ENCODE results near the gene CALB2.

CALB2 gene

DNA sequence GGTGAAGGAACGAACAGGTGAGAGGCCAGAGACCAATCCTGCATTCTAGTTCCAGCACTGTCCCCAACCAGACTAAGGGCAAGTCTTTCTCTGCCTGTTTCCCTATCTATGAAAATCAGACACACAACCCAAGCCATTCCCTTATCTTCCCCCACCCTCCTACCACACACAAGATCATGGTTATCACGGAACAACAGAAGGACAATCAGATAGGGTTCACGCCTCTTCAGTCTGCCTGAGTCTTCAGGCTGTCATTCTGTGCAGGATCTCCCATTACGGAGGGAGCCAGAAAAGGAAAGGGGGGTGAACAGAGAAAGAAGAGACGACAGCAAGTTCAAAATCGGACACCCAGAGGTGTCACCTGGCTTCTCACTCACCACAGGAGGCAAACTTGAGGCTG, 72.2 kb downstream of the CALB2 start:
- H4K20me1 ChIP-seq (ENCODE audit: insufficient read depth) = no peaks in the 10 kb centered on the region
- TF ChIP-seq, protein P1, sequence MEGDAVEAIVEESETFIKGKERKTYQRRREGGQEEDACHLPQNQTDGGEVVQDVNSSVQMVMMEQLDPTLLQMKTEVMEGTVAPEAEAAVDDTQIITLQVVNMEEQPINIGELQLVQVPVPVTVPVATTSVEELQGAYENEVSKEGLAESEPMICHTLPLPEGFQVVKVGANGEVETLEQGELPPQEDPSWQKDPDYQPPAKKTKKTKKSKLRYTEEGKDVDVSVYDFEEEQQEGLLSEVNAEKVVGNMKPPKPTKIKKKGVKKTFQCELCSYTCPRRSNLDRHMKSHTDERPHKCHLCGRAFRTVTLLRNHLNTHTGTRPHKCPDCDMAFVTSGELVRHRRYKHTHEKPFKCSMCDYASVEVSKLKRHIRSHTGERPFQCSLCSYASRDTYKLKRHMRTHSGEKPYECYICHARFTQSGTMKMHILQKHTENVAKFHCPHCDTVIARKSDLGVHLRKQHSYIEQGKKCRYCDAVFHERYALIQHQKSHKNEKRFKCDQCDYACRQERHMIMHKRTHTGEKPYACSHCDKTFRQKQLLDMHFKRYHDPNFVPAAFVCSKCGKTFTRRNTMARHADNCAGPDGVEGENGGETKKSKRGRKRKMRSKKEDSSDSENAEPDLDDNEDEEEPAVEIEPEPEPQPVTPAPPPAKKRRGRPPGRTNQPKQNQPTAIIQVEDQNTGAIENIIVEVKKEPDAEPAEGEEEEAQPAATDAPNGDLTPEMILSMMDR (conservative IDR thresholded peaks at IDR 0.05; ENCODE audit: low read depth, low read length) = no peak
- no peak overlapping the region for H3K9ac ChIP-seq
- no peaks in the 10 kb centered on the region for H3K79me2 ChIP-seq (ENCODE audit: insufficient read depth, low read depth)
- H3K4me3 ChIP-seq (IDR thresholded peaks at IDR 0.05; ENCODE audit: insufficient read depth, low read depth, low read length) = no peak overlapping the region
- no peak overlapping the region for H3K27ac ChIP-seq
- no peaks in the 10 kb centered on the region for H3K36me3 ChIP-seq (ENCODE audit: insufficient read depth)
- H3K4me2 ChIP-seq = no peak overlapping the region
- H2AFZ ChIP-seq (ENCODE audit: low read depth) = no peak overlapping the region
- no peaks in the 10 kb centered on the region for H3K27me3 ChIP-seq (ENCODE audit: insufficient read depth, low read depth)
- no peaks in the 10 kb centered on the region for H3K4me1 ChIP-seq (ENCODE audit: low read depth, poor library complexity, severe bottlenecking)

DNA sequence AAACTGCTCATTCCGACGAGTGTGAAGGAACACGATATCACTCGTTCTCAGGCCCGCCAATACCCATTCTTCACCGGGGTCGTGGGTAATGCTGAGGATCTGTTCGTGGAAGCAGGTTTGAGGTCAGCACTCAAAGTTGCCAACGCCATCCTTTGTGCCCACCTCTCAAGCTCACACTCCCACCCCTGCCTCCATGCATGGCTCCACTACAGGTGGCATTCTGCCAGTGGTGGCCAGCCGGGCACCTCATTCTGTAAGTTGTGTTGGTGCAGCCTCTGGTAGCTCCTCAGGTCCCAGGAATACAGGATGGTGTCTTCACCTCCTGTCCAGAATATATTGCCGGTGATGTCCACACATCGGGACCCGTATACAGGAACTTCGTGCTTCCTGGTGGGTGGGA, 72.7 kb downstream of the CALB2 start:
- Histone ChIP-seq H3K27ac (no peak overlapping the region), H3K4me2 (no peak overlapping the region), H3K4me1 (ENCODE audit: low read depth, poor library complexity, severe bottlenecking) (no peaks in the 10 kb centered on the region), H2AFZ (ENCODE audit: low read depth) (no peak overlapping the region), H3K9ac (no peak overlapping the region), H3K27me3 (ENCODE audit: insufficient read depth, low read depth) (no peaks in the 10 kb centered on the region), H3K4me3 (IDR thresholded peaks at IDR 0.05; ENCODE audit: insufficient read depth, low read depth, low read length) (no peak overlapping the region), H3K36me3 (ENCODE audit: insufficient read depth) (no peaks in the 10 kb centered on the region), H4K20me1 (ENCODE audit: insufficient read depth) (no peaks in the 10 kb centered on the region), H3K79me2 (ENCODE audit: insufficient read depth, low read depth) (no peaks in the 10 kb centered on the region)
- TF ChIP-seq, protein P1 (conservative IDR thresholded peaks at IDR 0.05; ENCODE audit: low read depth, low read length) = no peak

GRCh38 chr16:71431991-71432390, 73.5 kb downstream of the CALB2 start:
- Histone ChIP-seq H3K9ac (no peak overlapping the region), H3K79me2 (ENCODE audit: insufficient read depth, low read depth) (no peaks in the 10 kb centered on the region), H2AFZ (ENCODE audit: low read depth) (no peak overlapping the region), H3K4me2 (no peak overlapping the region), H3K4me3 (IDR thresholded peaks at IDR 0.05; ENCODE audit: insufficient read depth, low read depth, low read length) (no peak overlapping the region), H4K20me1 (ENCODE audit: insufficient read depth) (no peaks in the 10 kb centered on the region), H3K4me1 (ENCODE audit: low read depth, poor library complexity, severe bottlenecking) (no peaks in the 10 kb centered on the region), H3K27me3 (ENCODE audit: insufficient read depth, low read depth) (no peaks in the 10 kb centered on the region), H3K27ac (no peak overlapping the region), H3K36me3 (ENCODE audit: insufficient read depth) (no peaks in the 10 kb centered on the region)
- TF ChIP-seq, protein P1 (conservative IDR thresholded peaks at IDR 0.05; ENCODE audit: low read depth, low read length) = no peak

- no peaks in the 10 kb centered on the region for H3K27me3 ChIP-seq (ENCODE audit: insufficient read depth, low read depth)
- H2AFZ ChIP-seq (ENCODE audit: low read depth) = no peak overlapping the region
- TF ChIP-seq, protein P1 (conservative IDR thresholded peaks at IDR 0.05; ENCODE audit: low read depth, low read length) = no peak
- no peak overlapping the region for H3K9ac ChIP-seq
- H3K4me1 ChIP-seq (ENCODE audit: low read depth, poor library complexity, severe bottlenecking) = no peaks in the 10 kb centered on the region
- no peaks in the 10 kb centered on the region for H3K79me2 ChIP-seq (ENCODE audit: insufficient read depth, low read depth)
- H3K36me3 ChIP-seq (ENCODE audit: insufficient read depth) = no peaks in the 10 kb centered on the region
- no peak overlapping the region for H3K27ac ChIP-seq
- H3K4me2 ChIP-seq = no peak overlapping the region
- H3K4me3 ChIP-seq (IDR thresholded peaks at IDR 0.05; ENCODE audit: insufficient read depth, low read depth, low read length) = no peak overlapping the region
- H4K20me1 ChIP-seq (ENCODE audit: insufficient read depth) = no peaks in the 10 kb centered on the region
These were observed 74.4 kb downstream of the CALB2 start for GRCh38 chr16:71432906-71433305.
